GM12892 (cell line): ENCODE data around the gene FHAD1.

Experiments
- POLR2A ChIP-seq: IDR thresholded peaks from 2 replicates; pipeline ENCODE4 v1.6.1; 2011; ENCODE audit warnings: low read depth, low read length, control low read depth
- TAF1 ChIP-seq: IDR thresholded peaks from 2 replicates; pipeline ENCODE4 v1.6.1; 2011; ENCODE audit warnings: low read depth, mild to moderate bottlenecking, control low read depth, low read length, borderline replicate concordance

DNA sequence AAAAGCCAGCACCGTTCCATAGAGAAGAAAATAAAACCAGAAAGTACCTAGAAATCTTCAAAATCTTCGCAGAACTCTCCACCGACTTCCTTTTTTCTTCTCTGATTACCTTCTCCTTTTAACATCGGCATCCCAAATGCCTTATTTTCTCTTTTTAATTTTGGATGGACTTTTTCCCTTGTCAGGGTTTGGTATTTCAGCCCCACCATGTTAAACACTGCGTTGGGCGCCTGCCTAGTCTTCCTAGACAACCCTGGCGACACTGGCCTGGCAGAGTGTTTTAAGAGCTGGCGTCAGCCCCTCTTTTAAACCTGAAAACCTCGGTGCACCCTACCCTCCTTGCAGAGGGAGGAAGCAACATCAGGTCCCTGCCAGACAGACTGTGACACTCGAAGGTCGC lies 96.7 kb downstream of the FHAD1 start:
- TF ChIP-seq POLR2A (no peak), TAF1 (no peak)
